H1 (cell line): ENCODE data around the gene OGFOD1. TPM values are rescaled to one million over a fixed set of nuclear protein-coding genes. Genes with fewer than 3 reads are reported as not detected.

ENCODE experiments used
- CTCF ChIA-PET: fragments of 300-600 bp; sonication (Branson Sonifier 250); formaldehyde crosslinking; loops from one replicate; lab custom pipeline; 2021; ENCODE audit not compliant: partially characterized antibody; lab: Charles Lee
- POLR2A ChIA-PET: fragments of 300-600 bp; sonication (Branson Sonifier 250); formaldehyde crosslinking; loops from one replicate; lab custom pipeline; 2021; ENCODE audit warnings: inconsistent platforms; ENCODE audit not compliant: partially characterized antibody; lab: Charles Lee
- DNase-seq, 2 experiments: peaks; one replicate each; pipeline versions ENCODE4 v3.0.0 to v3.0.0-alpha.2; 2010 to 2022; ENCODE audit warnings: low spot score in 2 of 2, low read depth in 1 of 2, mixed read lengths in 1 of 2
- FAIRE-seq: peaks from 2 replicates; lab custom pipeline; 2011; peaks lifted over from hg19 to GRCh38; lab: Jason Lieb, UNC
- H2AFZ ChIP-seq: 2 replicates; pipeline ENCODE4 v1.8.1; 2012; ENCODE audit warnings: low read length, inconsistent platforms
- H2AK5ac ChIP-seq: 2 replicates; pipeline ENCODE4 v1.6.1; 2013; ENCODE audit warnings: low read depth, low read length
- H2BK120ac ChIP-seq: replicated peaks from 2 replicates; pipeline ENCODE3; 2013; ENCODE audit warnings: low read depth, low read length, inconsistent platforms
- H2BK12ac ChIP-seq: 2 replicates; pipeline ENCODE4 v1.6.1; 2013; ENCODE audit warnings: low read depth, low read length
- H2BK15ac ChIP-seq: 2 replicates; pipeline ENCODE4 v1.6.1; 2013; ENCODE audit warnings: low read length
- H2BK20ac ChIP-seq: 2 replicates; pipeline ENCODE4 v1.6.1; 2013; ENCODE audit warnings: low read length
- H2BK5ac ChIP-seq: 2 replicates; pipeline ENCODE4 v1.6.1; 2013; ENCODE audit warnings: low read depth, low read length
- H3K14ac ChIP-seq: 2 replicates; pipeline ENCODE4 v1.6.1; 2013; ENCODE audit warnings: inconsistent platforms; ENCODE audit not compliant: insufficient read length
- H3K18ac ChIP-seq: 2 replicates; pipeline ENCODE4 v1.6.1; 2013; ENCODE audit warnings: low read length; ENCODE audit errors: extremely low read depth
- H3K23ac ChIP-seq: 2 replicates; pipeline ENCODE4 v1.6.1; 2013; ENCODE audit warnings: inconsistent platforms; ENCODE audit not compliant: insufficient read length
- H3K23me2 ChIP-seq: 2 replicates; pipeline ENCODE4 v1.6.1; 2013; ENCODE audit warnings: low read depth, low read length
- H3K27ac ChIP-seq: 2 replicates; pipeline ENCODE4 v1.6.1; 2011; ENCODE audit warnings: low read depth, low read length, inconsistent platforms
- H3K27me3 ChIP-seq, 4 experiments: replicated peaks in 1 of 4; 1 replicate in 1 of 4; 2 replicates in 3 of 4; pipeline versions ENCODE4 v1.6.1 to v1.8.1; 2011 to 2013; ENCODE audit warnings: low read length in 3 of 4, mild to moderate bottlenecking in 3 of 4, inconsistent platforms in 2 of 4, mixed read lengths in 2 of 4, moderate library complexity in 1 of 4; ENCODE audit not compliant: control insufficient read depth in 3 of 4, insufficient read depth in 3 of 4; ENCODE audit errors: extremely low read depth in 1 of 4
- H3K36me3 ChIP-seq, 4 experiments: 2 replicates each; pipeline versions ENCODE4 v1.6.1 to v1.8.1; 2011 to 2013; ENCODE audit warnings: mild to moderate bottlenecking in 4 of 4, low read length in 3 of 4, moderate library complexity in 2 of 4, control low read depth in 1 of 4, inconsistent platforms in 1 of 4; ENCODE audit not compliant: insufficient read depth in 4 of 4, control insufficient read depth in 2 of 4
- H3K4ac ChIP-seq: replicated peaks from 2 replicates; pipeline ENCODE3; 2013; ENCODE audit warnings: low read length, low read depth, mixed read lengths, inconsistent platforms; ENCODE audit not compliant: insufficient read length
- H3K4me1 ChIP-seq, 4 experiments: replicated peaks in 1 of 4; 1 replicate in 1 of 4; 2 replicates in 3 of 4; pipeline versions ENCODE4 v1.6.1 to v1.8.1; 2011 to 2013; ENCODE audit warnings: low read length in 3 of 4, inconsistent platforms in 2 of 4, mixed read lengths in 1 of 4; ENCODE audit not compliant: insufficient read depth in 4 of 4, control insufficient read depth in 3 of 4
- H3K4me2 ChIP-seq, 2 experiments: 2 replicates each; pipeline versions ENCODE4 v1.6.1 to v1.8.1; 2011 to 2013; ENCODE audit warnings: low read depth in 2 of 2, low read length in 2 of 2, control low read depth in 1 of 2, inconsistent platforms in 1 of 2, mild to moderate bottlenecking in 1 of 2; ENCODE audit not compliant: insufficient read depth in 1 of 2
- H3K4me3 ChIP-seq, 4 experiments: fragments of 200-600, 300-600 bp in 1 of 4; sonication (generic), shearing (Covaris generic), sonication (Bioruptor Twin) in 1 of 4; 2 replicates each; pipeline versions ENCODE4 v1.5.1 to v1.8.1; 2011 to 2016; ENCODE audit warnings: low read length in 4 of 4, low read depth in 3 of 4, control low read depth in 2 of 4, inconsistent platforms in 2 of 4, mild to moderate bottlenecking in 2 of 4, mixed read lengths in 1 of 4, moderate library complexity in 1 of 4; ENCODE audit not compliant: insufficient read depth in 2 of 4; ENCODE audit errors: extremely low read depth in 1 of 4
- H3K56ac ChIP-seq: replicated peaks from 2 replicates; pipeline ENCODE3; 2013; ENCODE audit warnings: low read depth, mild to moderate bottlenecking, mixed read lengths, low read length, inconsistent platforms; ENCODE audit not compliant: insufficient read length
- H3K79me1 ChIP-seq: 2 replicates; pipeline ENCODE4 v1.6.1; 2013; ENCODE audit warnings: low read depth, low read length, control low read depth
- H3K79me2 ChIP-seq, 2 experiments: 2 replicates each; pipeline versions ENCODE4 v1.6.1 to v1.8.1; 2012 to 2013; ENCODE audit warnings: low read length in 2 of 2, mild to moderate bottlenecking in 2 of 2, inconsistent platforms in 1 of 2; ENCODE audit not compliant: insufficient read depth in 2 of 2, control insufficient read depth in 1 of 2
- H3K9ac ChIP-seq, 4 experiments: replicated peaks in 1 of 4; 1 replicate in 1 of 4; 2 replicates in 3 of 4; pipeline versions ENCODE4 v1.6.1 to v1.8.1; 2011 to 2013; ENCODE audit warnings: low read depth in 3 of 4, low read length in 3 of 4, control low read depth in 2 of 4, mild to moderate bottlenecking in 2 of 4, moderate library complexity in 2 of 4, inconsistent platforms in 1 of 4; ENCODE audit errors: extremely low read depth in 1 of 4
- H3K9me3 ChIP-seq, 2 experiments: 2 replicates each; pipeline versions ENCODE4 v1.6.1 to v1.8.1; 2012 to 2013; ENCODE audit warnings: mild to moderate bottlenecking in 2 of 2, moderate library complexity in 2 of 2, control low read depth in 1 of 2, inconsistent platforms in 1 of 2, low read depth in 1 of 2, low read length in 1 of 2, mixed read lengths in 1 of 2; ENCODE audit not compliant: insufficient read depth in 2 of 2
- H4K20me1 ChIP-seq, 2 experiments: replicated peaks in 1 of 2; 2 replicates each; pipeline versions ENCODE3 to v1.8.1; 2011 to 2013; ENCODE audit warnings: inconsistent platforms in 2 of 2, low read length in 2 of 2, mild to moderate bottlenecking in 1 of 2; ENCODE audit not compliant: insufficient read depth in 2 of 2, control insufficient read depth in 1 of 2
- H4K5ac ChIP-seq: 2 replicates; pipeline ENCODE4 v1.6.1; 2013; ENCODE audit warnings: low read length, low read depth, mixed read lengths, inconsistent platforms; ENCODE audit not compliant: insufficient read length
- H4K8ac ChIP-seq: 2 replicates; pipeline ENCODE4 v1.8.0; 2013; ENCODE audit warnings: mild to moderate bottlenecking, moderate library complexity, low read length, inconsistent platforms; ENCODE audit not compliant: insufficient read depth; ENCODE audit errors: extremely low read depth
- H4K91ac ChIP-seq: replicated peaks from 2 replicates; pipeline ENCODE3; 2013; ENCODE audit warnings: low read length, mixed read lengths, inconsistent platforms; ENCODE audit not compliant: insufficient read length
- CEBPB ChIP-seq: IDR thresholded peaks from 2 replicates; pipeline ENCODE4 v1.6.1; 2012; ENCODE audit warnings: low read depth, low read length
- CTBP2 ChIP-seq: IDR thresholded peaks from 2 replicates; pipeline ENCODE4 v1.7.0; 2011; ENCODE audit warnings: borderline replicate concordance, mild to moderate bottlenecking, moderate library complexity, mixed read lengths, low read length; ENCODE audit not compliant: insufficient read depth, insufficient read length
- FOSL1 ChIP-seq: IDR thresholded peaks from 2 replicates; pipeline ENCODE4 v1.6.1; 2011; ENCODE audit warnings: mild to moderate bottlenecking, low read depth, low read length, moderate library complexity; ENCODE audit not compliant: insufficient read depth
- KDM1A ChIP-seq: fragments of 200-600, 300-600 bp; sonication (generic); IDR thresholded peaks from 2 replicates; pipeline ENCODE4 v1.7.1; 2016; ENCODE audit warnings: mild to moderate bottlenecking, low read length, borderline replicate concordance
- KDM4A ChIP-seq: IDR thresholded peaks from one replicate; pipeline ENCODE4 v1.7.1; 2012; ENCODE audit warnings: low read depth, mild to moderate bottlenecking, moderate library complexity, low read length, inconsistent platforms; ENCODE audit not compliant: severe bottlenecking
- NRF1 ChIP-seq: IDR thresholded peaks from 2 replicates; pipeline ENCODE4 v1.6.1; 2011; ENCODE audit warnings: mild to moderate bottlenecking, low read depth, low read length, improper control_type of control experiment
- RBBP5 ChIP-seq: IDR thresholded peaks from 2 replicates; pipeline ENCODE4 v1.7.1; 2012; ENCODE audit warnings: low read depth, mild to moderate bottlenecking, inconsistent platforms, low read length, moderate library complexity, borderline replicate concordance
- RNF2 ChIP-seq: fragments of 200-900, 300-1000 bp; sonication (generic); IDR thresholded peaks from 2 replicates; pipeline ENCODE4 v1.7.1; 2016; ENCODE audit warnings: borderline replicate concordance, low read depth, mild to moderate bottlenecking, antibody characterized with exemption, low read length; ENCODE audit not compliant: poor library complexity, severe bottlenecking; ENCODE audit errors: missing control alignments
- SIX5 ChIP-seq: IDR thresholded peaks from 2 replicates; pipeline ENCODE4 v1.6.1; 2011; ENCODE audit warnings: mild to moderate bottlenecking, low read depth, low read length
- SP1 ChIP-seq: IDR thresholded peaks from 2 replicates; pipeline ENCODE4 v1.6.1; 2011; ENCODE audit warnings: low read depth, low read length
- SP2 ChIP-seq: IDR thresholded peaks from 2 replicates; pipeline ENCODE4 v1.6.1; 2012; ENCODE audit warnings: mild to moderate bottlenecking, low read length, inconsistent platforms
- SRF ChIP-seq: IDR thresholded peaks from 2 replicates; pipeline ENCODE4 v1.6.1; 2011; ENCODE audit warnings: mild to moderate bottlenecking, low read depth, low read length, moderate library complexity
- TAF7 ChIP-seq: optimal IDR thresholded peaks from 2 replicates; pipeline ENCODE3; 2011; ENCODE audit warnings: low read depth, mild to moderate bottlenecking, inconsistent platforms, low read length, moderate library complexity, borderline replicate concordance
- TBP ChIP-seq: IDR thresholded peaks from 2 replicates; pipeline ENCODE4 v1.6.1; 2011; ENCODE audit warnings: low read depth, low read length, improper control_type of control experiment
- ZNF274 ChIP-seq: IDR thresholded peaks from 2 replicates; pipeline ENCODE4 v1.7.0; 2012; ENCODE audit warnings: low read length, borderline replicate concordance; ENCODE audit errors: extremely low read depth
- WGBS, 2 experiments: shearing (Covaris generic) in 1 of 2; methylation state at CpG; one replicate each; pipeline versions ENCODE4 v1.1.6 to v1.1.7; 2013 to 2015; ENCODE audit warnings: low lambda C conversion rate in 2 of 2, mixed read lengths in 2 of 2, inconsistent platforms in 1 of 2, low coverage in 1 of 2, missing lambda C conversion rate in 1 of 2; ENCODE audit not compliant: insufficient replicate concordance in 2 of 2, insufficient coverage in 1 of 2, insufficient read length in 1 of 2; ENCODE audit errors: extremely low coverage in 1 of 2, missing lambda C conversion rate in 1 of 2; 5-methylcytosine and 5-hydroxymethylcytosine counted together
- polyA plus RNA-seq, 7 experiments: library from polyadenylated mRNA; depleted of rRNA in 3 of 7; stranded (reverse) in 5 of 7; unstranded in 2 of 7; fragments of >200 nt in 5 of 7; fragments of 200-250 nt in 2 of 7; gene quantifications; 1 replicate in 5 of 7; 2 replicates in 1 of 7; 4 replicates in 1 of 7; pipeline versions ENCODE4 v1.2.1 to v1.2.3, GENCODE V29; 2011 to 2013; ENCODE audit warnings: missing spikeins in 2 of 7, mixed read lengths in 2 of 7
- total RNA-seq: library from RNA; stranded (reverse); fragmentation: NEBNext Ultra II Directional; extraction: Animal tissue kit (Norgen Biotek cat#: 25700); gene quantifications from 2 replicates; pipeline ENCODE4 v1.2.1, GENCODE V29; 2021

The OGFOD1 gene
- total and polyA plus RNA-seq, 2 of the 8 experiments (the other 6 are each of a cell fraction or from before 2014, with no cell fraction given): 24.6 to 61.4 TPM

DNA sequence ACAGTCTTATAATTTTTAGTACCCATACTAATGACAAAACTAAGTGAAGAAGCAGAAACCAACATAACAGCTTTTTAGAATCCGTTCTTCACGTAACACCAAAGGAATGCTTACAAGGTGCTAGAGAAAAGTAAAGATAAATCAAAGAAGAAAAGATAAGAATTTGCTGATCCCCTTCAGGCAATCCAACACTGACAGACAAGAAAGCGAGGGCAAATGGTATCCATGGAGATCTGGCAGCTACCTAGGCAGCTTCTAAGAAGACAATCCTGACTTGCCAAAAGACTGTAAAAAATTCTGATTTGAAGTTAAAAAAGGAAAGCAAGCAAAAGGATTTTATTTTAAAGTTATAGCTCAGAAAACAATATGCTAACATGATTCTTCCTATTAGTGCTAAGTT is 53.8 kb downstream of the OGFOD1 start:
- H3K4me3 ChIP-seq: no peak overlapping the region
- 0 out of 2 replicates have a peak, but pooled peaks cover 2% of the 10 kb centered on the region for H3K23me2 ChIP-seq
- H2BK120ac ChIP-seq: no peak overlapping the region
- H3K9ac ChIP-seq: no peak overlapping the region
- no peak overlapping the region for H3K4ac ChIP-seq
- no peaks in the 10 kb centered on the region for H3K4me1 ChIP-seq
- H2BK5ac ChIP-seq: no peak overlapping the region
- 86% methylated on average over 3 of the region's 3 CpGs; no CpG with 5 or more reads in 1 of the 2 experiments for WGBS, 2 experiments
- no peaks in the 10 kb centered on the region; a peak in 4 of 8 replicates for H3K36me3 ChIP-seq
- H3K9me3 ChIP-seq: no peaks in the 10 kb centered on the region
- H2BK15ac ChIP-seq: no peak overlapping the region
- ChIA-PET CTCF (interaction anchor here (1.3 to 1.4 kb wide), 2 partner anchors 9 to 28 kb away, joined by 3 to 7 read pairs; no protein-coding TSS in a partner anchor), POLR2A (no interaction called here)
- no peak overlapping the region for H2AK5ac ChIP-seq
- no peaks in the 10 kb centered on the region for H3K79me2 ChIP-seq
- H4K8ac ChIP-seq: no peak overlapping the region
- no peak overlapping the region for H4K91ac ChIP-seq
- no peak overlapping the region for H2BK12ac ChIP-seq
- H3K14ac ChIP-seq: no peak overlapping the region
- FAIRE-seq (no peak), DNase-seq (no peak)
- no peak overlapping the region for H3K23ac ChIP-seq
- no peak overlapping the region for H3K18ac ChIP-seq
- H3K56ac ChIP-seq: no peak overlapping the region
- H2AFZ ChIP-seq: no peak overlapping the region
- no peaks in the 10 kb centered on the region for H4K20me1 ChIP-seq
- H3K79me1 ChIP-seq: no peaks in the 10 kb centered on the region
- no peak overlapping the region for H4K5ac ChIP-seq
- H2BK20ac ChIP-seq: no peak overlapping the region
- no peak overlapping the region for H3K27ac ChIP-seq
- H3K4me2 ChIP-seq: no peak overlapping the region
- H3K27me3 ChIP-seq: no peaks in the 10 kb centered on the region
- TF ChIP-seq FOSL1 (no peak), SRF (no peak), SP1 (no peak), NRF1 (no peak), TAF7 (no peak), RNF2 (no peak), KDM4A (no peak), CTBP2 (no peak), SIX5 (no peak), RBBP5 (no peak), TBP (no peak), KDM1A (no peak), ZNF274 (no peak), SP2 (no peak), CEBPB (no peak)
